SK-MEL-5 (cell line): Measurements from ENCODE around the gene PARG. TPM values are rescaled to one million over a fixed set of nuclear protein-coding genes. Genes with fewer than 3 reads are reported as not detected.
"Not testable (repeated sequence)": the region's sequence is repeated elsewhere in the genome, so short reads cannot be mapped to it uniquely, and the experiment has no call there.

Source experiments
- DNase-seq: peaks from one replicate; pipeline ENCODE4 v3.0.0-alpha.2; 2016; ENCODE audit warnings: low read depth, low spot score
- in situ Hi-C: cut with HindIII; loops from 2 replicates; pipeline ENCODE4 v1.10.0; 2016; ENCODE audit warnings: low sequenced_read_pairs, high pct_unique_total_duplicates, low pct_unique_long_range_greater_than_20kb
- small RNA-seq, 2 experiments: library from RNA; depleted of rRNA; stranded (forward); fragments of <200 nt; gene quantifications; one replicate each; pipeline ENCODE3, GENCODE V24; 2014
- total RNA-seq: library from RNA; depleted of rRNA; stranded (reverse); fragments of >200 nt; shearing (Covaris generic); gene quantifications from 2 replicates; pipeline ENCODE4 v1.2.3, GENCODE V29; 2014; rRNA removed

Gene PARG
- total RNA-seq, 1 experiment from 2014 or later, result 18.4 TPM

- DNase-seq, result no peak
- in situ Hi-C loops, result no loop called here
Observed at GRCh38 chr10:49778197-49778596, 163.6 kb downstream of the PARG start.

- in situ Hi-C loops, result no loop called here
- DNase-seq, result no peak
Observed at GRCh38 chr10:49776851-49777250, 165.0 kb downstream of the PARG start.

- no peak for DNase-seq
- in situ Hi-C loops, result no loop called here
Observed at GRCh38 chr10:49775014-49775413, 166.8 kb downstream of the PARG start.

GRCh38 chr10:49772944-49773343, 168.9 kb downstream of the PARG start:
- DNase-seq, in situ Hi-C loops: not testable (repeated sequence)

- DNase-seq, in situ Hi-C loops: not testable (repeated sequence)
Observed at GRCh38 chr10:49771046-49771445, 170.8 kb downstream of the PARG start.

- DNase-seq, result no peak
- in situ Hi-C loops, result no loop called here
Observed at GRCh38 chr10:49769692-49770091, 172.1 kb downstream of the PARG start.

GRCh38 chr10:49768731-49769130, 173.1 kb downstream of the PARG start:
- in situ Hi-C loops, result no loop called here
- no peak for DNase-seq

- in situ Hi-C loops, result no loop called here
Observed at GRCh38 chr10:49768329-49768728, 173.5 kb downstream of the PARG start.

More at GRCh38 chr10:49768329-49768728, 173.5 kb downstream of the PARG start:
- no peak for DNase-seq

Small RNAs within 50 kb of the gene (small RNA-seq; reads per million reads assigned to genes)
- gene RNA5SP317, result 0 reads per million in 2 experiments
- 0.06 to 0.14 reads per million in 2 experiments for gene SNORA74C-2

Other genes starting within 250 kb of the PARG start
- gene OGDHL, start 179.7 kb downstream of the PARG start, total RNA-seq, result 15.8 and 16.3 TPM in 2 replicates
- gene TIMM23B, start within 50 bp of the PARG start, total RNA-seq, result 8.6 and 10.6 TPM in 2 replicates
- 3.2 and 3.4 TPM in 2 replicates for gene AGAP6, start 46.4 kb upstream of the PARG start, total RNA-seq
- 28.2 and 30.5 TPM in 2 replicates for gene WASHC2A, start 125.9 kb upstream of the PARG start, total RNA-seq